Activated CD8-positive, alpha-beta memory T cell treated with anti-CD3 and anti-CD28 coated beads for 24 hours (primary cell): Measurements from ENCODE around the gene LILRA1.
"Not testable (repeated sequence)": the region's sequence is repeated elsewhere in the genome, so short reads cannot be mapped to it uniquely, and the experiment has no call there.

ENCODE experiments used
- DNase-seq: peaks from one replicate; pipeline ENCODE4 v3.0.0-alpha.2; 2020

LILRA1 gene

DNA sequence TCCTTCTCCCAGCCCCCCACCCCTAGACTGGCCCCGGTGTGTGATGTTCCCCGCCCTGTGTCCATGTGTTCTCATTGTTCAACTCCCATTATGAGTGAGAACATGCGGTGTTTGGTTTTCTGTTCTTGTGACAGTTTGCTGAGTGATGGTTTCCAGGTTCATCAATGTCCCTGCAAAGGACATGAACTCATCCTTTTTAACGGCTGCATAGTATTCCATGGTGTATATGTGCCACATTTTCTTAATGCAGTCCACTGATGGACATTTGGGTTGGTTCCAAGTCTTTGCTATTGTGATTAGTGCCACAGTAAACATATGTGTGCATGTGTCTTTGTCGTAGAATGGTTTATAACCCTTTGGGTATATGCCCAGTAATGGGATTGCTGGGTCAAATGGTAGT, 15.2 kb upstream of the LILRA1 start:
- not testable (repeated sequence) for DNase-seq

DNA sequence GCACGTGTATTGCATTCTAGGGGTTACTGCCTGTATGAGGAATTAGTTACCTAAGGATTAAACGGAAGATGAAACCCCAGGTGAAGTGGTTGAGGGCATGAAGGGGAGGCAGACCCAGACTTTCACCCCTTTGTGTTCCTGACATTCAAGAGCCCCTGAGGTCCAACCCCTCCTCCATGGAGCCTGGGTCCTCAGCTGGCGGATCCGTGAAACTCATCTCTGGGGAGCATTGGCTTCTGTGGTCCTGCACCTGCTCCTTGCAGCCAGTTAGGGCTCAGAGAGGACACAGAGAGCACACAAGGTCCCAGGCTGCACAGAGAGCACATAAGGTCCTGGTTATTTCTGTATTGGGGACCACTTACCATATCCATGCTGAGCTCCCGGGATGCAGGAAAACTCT, 7.0 kb upstream of the LILRA1 start:
- DNase-seq: no peak

DNA sequence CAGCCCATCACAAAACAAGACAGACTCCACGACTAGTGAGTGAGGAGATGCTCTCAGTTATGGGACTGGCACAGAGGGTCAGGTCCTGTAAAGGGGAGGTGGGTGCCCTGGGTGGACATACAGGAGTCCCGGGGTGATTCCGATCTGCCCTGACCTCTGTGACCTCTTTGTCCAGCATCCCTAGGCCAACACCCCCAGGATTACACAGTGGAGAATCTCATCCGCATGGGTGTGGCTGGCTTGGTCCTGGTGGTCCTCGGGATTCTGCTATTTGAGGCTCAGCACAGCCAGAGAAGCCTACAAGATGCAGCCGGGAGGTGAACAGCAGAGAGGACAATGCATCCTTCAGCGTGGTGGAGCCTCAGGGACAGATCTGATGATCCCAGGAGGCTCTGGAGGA, 6.4 kb upstream of the LILRA1 start:
- no peak for DNase-seq

DNA sequence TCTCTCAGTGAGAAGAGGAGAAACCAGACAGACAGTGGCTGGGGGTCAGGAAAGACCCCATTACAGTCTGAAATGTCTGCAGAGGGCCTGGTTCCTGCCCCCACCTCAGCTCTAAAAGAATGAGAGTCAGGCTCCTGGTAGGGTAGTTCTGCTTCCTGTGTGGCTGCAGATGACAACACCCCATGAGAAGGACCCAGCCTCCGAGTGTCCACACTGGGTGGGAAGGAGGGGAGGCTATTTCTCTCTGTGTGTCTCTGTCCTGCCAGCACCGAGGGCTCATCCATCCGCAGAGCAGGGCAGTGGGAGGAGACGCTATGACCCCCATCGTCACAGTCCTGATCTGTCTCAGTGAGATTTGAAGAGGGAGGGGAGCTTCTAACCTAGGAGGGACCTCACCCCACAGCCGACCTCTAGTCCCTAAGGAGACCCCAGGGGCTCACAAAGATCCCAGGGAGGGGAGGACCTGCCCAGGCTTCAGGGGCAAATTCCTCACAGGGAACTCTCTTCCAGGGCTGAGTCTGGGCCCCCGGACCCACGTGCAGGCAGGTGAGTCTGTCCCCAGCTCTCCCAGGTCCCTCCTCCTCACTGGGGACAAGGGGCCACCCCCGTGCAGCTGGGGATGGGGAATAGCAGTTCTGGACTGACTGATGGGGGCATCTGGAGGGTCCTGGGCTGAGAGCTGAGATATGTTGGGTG, 647 bp downstream of the LILRA1 start:
- not testable (repeated sequence) for DNase-seq

DNA sequence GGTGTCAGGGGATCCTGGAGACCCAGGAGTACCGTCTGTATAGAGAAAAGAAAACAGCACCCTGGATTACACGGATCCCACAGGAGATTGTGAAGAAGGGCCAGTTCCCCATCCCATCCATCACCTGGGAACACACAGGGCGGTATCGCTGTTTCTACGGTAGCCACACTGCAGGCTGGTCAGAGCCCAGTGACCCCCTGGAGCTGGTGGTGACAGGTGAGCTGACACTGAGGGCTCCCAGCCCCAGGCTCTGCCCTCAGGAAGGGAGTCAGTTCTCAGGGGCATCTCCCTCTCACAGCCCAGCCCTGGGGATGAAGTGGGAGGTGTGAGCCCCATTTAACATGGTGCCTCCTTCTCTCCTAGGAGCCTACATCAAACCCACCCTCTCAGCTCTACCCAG, 1.3 kb downstream of the LILRA1 start:
- DNase-seq: no peak

DNA sequence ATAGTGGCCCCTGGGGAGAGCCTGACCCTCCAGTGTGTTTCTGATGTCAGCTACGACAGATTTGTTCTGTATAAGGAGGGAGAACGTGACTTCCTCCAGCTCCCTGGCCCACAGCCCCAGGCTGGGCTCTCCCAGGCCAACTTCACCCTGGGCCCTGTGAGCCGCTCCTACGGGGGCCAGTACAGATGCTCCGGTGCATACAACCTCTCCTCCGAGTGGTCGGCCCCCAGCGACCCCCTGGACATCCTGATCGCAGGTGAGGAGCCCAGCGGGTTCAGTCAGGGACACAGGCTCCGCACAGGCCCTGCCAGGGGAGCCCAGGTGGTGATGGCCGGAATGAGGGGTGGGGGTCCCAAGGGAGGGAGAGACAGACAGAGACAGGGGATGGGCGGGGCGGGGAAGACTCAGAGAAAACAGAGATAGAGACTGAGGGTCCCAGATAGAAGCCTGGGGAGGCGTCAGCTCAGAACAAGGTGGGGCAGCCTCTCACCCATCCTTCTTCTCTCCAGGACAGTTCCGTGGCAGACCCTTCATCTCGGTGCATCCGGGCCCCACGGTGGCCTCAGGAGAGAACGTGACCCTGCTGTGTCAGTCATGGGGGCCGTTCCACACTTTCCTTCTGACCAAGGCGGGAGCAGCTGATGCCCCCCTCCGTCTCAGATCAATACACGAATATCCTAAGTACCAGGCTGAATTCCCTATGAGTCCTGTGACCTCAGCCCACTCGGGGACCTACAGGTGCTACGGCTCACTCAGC, 2.4 kb downstream of the LILRA1 start:
- not testable (repeated sequence) for DNase-seq

DNA sequence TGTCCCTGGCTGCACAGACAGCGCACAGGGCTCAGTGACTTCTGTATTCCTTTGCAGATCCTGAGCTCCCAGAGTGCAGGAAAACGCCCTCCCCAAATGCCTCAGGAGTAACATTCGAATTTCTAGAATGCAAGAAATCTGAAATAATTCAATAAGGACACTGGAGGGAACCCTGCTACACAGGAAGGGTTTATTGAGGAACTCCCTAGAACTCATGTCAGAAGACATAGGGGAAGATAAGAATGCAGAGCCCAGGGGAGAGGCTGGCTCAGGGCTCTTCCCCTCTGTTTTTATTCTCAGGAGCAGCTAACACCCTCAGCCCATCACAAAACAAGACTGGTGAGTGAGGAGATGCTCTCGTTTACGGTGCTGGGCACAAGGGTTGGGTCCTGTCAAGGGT, 6.8 kb downstream of the LILRA1 start:
- DNase-seq: no peak

DNA sequence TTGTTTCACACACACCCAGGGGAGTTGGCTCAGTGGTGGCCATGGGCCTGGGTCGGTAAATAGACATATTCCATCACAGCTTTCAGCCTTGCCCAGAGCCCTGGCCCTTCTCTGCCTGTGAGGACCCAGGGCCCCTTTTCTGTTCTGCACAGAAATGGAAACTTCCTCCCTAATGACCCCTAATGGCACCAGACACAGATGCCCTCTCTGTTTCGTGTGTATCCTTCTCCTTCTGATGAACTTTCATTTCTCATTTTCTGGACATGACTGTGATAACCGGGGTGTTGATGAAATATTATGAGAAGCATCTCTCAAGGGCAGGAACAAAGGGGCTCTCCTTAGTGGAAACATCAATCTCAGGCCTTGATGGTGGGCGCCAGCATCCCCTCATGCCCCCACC, 12.8 kb downstream of the LILRA1 start:
- no peak for DNase-seq

DNA sequence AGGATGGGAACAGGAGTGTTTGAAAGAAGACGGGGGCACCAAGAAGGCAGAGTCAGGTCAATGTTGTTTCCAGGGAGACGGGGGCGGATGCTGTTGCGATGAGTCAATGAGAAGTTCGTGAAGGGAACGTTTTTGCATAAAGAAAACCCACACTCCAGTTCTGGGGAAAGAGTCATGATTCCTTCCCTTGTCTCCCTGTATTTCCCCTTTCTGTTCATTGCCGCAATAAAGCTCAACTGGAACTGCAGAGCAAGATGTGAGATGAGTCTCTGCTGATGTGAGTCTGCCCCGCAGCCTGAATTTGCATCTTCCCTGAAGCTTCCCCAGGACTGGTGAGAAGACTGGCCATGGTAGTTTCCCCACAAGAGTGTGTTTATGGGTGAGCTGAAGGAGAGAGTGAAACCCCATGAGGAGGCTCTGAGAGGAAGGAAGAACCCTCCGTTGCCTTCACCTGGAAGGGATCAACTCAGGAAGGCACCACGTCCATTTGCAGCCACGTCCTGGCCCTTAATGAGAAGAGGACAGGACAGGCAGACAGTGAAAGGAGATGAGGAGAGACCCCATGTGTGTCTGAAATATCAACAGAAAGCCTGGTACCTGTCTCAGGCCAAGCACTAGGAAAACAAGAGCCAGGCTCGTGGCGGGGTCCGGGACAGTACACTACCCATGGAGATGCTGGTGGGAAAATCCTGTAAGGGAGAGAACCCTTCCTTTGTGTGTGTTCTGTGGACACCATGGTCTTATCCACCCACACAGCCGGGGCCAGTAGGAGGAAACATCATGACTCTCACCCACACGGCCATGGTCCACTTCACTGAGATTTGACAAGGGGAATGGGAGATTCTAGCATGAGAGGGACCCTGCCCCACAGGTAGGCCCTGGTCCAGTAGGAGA, 13.7 kb downstream of the LILRA1 start:
- DNase-seq: no peak

DNA sequence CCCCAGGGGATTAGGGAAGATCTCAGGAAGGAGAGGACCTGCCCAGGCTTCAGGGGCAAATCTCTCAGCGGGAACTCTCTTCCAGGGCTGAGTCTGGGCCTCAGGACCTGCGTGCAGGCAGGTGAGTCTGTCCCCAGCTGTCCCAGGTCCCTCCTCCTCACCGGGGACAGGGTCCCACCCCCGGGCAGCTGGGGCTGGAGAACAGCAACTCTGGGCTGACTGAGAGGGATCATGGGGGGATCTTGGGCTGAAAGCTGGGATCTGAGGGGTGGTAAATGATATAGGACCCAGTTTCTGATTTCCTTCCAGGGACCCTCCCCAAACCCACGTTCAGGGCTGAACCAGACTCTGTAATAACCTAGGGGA, 14.3 kb downstream of the LILRA1 start:
- no peak for DNase-seq

DNA sequence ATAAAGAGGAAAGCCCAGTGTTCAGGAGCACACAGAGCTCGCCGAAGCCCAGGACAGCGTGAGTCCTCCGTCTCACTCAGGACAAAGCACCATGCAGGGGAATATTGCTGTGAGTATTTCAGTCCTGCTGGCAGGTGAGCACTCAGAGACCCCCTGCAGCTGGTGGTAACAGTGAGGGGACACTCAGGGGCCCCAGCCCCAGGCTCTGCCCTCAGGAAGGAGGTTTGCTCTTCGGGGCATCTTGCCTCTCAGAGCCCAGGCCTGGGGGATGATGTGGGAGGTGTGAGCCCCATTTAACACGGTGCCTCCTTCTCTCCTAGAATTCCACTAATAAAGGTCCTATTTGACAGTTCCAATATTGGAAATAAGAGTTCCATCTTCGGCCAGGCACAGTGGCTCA, 14.8 kb downstream of the LILRA1 start:
- no peak for DNase-seq

DNA sequence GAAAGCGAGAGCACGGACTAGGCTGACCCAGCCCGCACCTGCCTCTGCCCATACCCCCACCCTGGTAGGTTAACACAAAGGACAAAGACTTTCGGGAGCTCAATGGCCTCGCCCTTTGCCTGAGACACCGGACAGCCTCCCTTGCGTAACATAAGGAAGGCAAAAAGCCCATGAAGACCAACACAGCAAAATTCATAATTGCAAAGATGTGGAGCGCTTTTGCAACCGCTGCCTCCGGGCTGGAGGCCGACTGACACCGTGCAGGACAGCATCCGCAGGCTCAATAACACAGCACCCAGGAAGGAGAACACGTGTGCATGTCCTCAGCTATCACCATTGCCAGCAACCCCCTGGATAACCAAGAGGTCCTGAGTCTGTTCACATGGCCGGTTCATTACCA, 15.4 kb downstream of the LILRA1 start:
- no peak for DNase-seq

DNA sequence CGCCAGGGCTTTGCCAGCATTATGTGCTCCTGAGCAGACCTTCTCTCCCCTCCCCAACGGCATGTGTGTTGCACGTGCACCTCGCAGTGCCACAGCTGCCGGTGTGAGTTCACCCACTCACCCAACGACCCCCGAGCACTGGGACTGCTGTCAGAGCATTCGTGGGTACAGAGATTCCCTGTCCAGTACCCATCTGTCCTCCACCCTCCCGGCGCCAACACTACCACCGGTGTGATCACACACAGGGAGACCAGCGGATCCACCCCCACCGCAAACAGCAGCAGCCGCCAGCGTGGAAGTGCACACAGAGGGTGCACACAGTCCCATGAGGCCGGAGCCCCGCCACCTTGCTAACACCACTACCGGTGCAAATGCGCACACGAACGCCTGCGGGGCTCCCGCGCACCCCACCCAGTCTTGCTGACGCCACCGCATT, 15.9 kb downstream of the LILRA1 start:
- DNase-seq: no peak

DNA sequence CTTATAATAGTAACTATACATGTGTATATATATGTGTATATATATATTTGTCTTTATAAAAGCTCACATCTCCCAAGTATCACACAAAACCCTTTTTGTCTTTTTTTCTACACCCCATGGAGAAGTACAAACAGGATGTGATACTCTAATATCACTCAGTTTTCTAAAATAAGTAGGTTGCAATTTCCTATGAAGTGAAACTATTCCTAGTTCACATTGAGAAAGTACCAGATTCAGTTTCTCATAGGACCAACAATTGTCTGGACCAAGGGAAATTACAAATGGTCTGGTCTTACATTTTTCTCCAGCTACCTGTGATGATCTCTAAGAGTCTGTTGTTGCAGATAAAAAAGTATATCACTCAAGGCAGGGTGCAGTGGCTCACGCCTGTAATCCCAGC, 19.0 kb downstream of the LILRA1 start:
- no peak for DNase-seq

DNA sequence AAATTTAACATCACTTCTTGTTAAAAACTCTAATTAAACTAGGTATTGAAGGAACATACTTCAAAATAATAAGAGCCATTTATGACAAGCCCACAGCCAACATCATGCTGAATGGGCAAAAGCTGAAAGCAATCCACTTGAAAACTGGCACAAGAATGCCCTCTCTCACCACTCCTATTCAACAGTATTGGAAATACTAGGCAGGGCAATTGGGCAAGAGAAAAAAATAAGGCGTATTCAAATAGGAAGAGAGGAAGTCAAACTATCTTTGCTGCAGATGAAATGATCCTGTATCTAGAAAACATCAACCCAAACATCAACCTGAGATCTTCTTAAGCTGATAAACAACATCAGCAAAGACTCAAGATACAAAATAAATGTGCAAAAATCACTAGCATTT, 21.3 kb downstream of the LILRA1 start:
- no peak for DNase-seq

DNA sequence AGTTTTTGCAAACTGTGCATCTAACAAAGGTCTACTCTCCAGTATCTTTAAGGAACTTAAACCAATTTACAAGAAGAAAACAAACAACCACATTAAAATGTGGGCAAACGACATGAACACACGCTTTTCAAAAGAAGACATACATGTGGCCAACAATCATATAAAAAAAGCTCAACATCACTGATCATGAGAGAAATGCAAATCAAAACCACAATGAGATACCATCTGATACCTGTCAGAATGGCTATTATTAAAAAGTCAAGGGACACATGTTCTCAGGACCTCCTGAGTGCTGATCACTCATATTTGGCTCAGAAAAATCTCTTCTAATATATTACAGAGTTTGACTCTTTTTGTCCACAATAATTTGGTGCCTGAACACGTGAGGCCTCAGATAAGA, 22.6 kb downstream of the LILRA1 start:
- DNase-seq: no peak

DNA sequence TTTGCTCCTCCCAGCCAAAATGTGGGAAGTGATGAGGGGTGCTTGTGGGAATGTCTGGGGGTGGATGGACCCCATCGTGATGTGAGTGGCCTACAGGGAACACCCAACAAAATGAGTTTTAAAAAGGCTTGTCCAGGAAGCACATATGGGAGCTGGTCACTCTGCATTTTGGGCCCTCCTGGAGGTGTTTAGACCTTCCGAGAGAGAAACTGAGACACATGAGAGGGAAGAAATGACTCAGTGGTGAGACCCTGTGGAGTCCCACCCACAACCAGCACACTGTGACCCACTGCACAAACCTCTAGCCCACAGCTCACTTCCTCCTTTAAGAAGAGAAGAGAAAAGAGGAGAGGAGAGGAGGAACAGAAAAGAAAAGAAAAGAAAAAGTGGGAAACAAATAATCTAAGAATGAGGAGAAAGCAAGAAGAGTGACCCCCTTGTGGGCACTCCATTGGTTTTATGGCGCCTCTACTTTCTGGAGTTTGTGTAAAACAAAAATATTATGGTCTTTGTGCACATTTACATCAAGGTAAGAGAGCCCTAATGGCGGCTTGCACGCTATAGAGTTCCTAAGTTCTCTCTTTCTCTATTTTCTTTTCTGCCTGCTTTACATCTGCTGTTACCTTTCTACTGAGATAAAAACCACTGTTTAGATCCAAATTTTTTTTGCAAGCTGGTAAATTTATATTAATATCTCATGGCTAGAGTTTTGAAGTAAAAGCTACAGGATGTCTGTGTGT, 23.6 kb downstream of the LILRA1 start:
- no peak for DNase-seq

DNA sequence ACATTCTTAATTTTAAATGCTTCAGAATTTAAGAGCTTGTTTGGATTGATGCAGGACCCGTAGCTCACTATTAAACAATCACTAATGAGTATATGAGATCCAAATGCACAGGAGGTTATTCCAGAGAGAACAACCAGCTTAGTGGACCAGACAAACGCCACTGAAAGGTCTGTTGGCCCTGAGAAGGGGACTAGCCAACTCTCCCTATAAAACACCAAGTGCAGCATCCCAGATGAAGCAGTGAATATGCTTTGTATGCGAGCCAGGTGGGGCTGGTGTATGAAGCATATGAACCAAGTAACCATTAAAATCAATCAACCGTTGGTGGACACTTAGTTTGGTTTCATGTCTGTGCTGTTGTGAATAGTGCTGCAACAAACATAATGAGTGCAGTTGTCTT, 27.0 kb downstream of the LILRA1 start:
- no peak for DNase-seq

DNA sequence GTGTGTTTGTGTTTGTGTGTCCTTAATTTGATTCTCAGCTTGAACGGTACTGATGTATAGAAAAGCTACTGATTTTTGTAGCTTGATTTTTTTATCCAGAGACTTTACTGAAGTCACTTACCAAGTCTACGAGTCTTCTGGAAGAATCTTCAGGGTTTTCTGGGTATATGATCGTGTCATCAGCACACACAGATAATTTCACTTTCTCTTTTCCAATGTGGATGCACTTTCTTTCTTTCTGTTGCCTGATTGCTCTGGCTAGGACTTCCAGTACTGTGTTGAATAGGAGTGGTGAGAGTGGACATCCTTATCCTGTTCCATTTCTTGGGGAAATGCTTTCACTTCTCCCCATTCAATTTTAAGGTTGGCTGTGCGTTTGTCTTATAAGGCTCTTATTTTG, 29.0 kb downstream of the LILRA1 start:
- no peak for DNase-seq

DNA sequence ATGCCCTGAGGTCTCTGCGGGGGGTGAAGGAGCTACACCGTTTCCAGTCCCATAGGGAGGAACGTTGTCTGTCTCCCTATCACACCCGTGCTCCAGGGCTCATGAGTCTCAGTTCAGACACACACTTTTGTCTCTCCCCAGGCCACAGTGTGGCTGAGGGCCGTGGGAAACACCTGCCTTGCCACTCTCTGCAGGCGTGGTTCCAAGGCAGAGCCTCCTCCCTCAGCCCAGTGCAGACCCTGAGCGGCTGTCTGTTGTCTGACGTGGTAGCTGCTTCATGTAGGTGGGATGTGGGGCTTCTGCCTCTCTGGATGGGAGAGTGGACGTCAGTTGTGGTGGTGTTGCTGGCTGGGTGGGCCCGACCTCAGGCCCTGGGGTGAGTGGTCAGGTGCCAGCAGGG, 30.8 kb downstream of the LILRA1 start:
- not testable (repeated sequence) for DNase-seq

DNA sequence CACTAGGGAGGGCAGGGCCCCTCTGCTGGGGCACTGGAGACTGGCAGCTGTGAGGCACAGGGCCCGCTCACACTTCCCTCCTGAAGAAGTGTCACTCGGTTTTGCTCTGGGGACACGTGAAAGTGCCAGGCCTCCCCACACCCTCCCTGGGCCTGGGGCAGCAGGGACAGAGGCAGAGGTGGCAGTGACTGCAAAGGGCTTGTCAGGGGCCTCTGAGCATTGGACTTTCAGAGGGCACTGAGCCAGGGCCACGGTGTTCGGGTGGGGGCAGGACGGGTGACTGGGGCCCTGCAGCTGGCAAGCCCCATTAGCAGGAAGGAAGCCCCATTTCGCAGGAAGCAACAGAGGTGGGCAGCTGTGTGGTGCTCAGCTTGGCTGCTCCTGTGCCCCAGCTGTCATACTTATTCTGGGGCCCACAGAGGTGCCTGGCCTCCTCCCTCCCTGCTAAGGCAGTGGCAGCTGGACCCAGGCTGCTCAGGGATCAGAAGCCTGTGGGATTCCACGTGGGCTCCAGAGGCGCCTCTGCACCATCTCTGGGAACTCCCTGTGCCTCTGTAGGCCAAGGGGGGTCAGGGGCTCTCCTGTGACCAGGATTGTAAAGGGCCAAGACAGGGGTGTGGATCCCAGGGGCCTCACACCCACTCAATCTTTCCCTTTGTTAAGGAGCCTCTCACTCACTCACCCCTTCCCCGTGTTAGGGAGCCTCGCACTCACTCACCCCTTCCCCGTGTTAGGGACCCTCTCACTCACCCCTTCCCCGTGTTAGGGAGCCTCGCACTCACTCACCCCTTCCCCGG, 31.7 kb downstream of the LILRA1 start:
- not testable (repeated sequence) for DNase-seq

DNA sequence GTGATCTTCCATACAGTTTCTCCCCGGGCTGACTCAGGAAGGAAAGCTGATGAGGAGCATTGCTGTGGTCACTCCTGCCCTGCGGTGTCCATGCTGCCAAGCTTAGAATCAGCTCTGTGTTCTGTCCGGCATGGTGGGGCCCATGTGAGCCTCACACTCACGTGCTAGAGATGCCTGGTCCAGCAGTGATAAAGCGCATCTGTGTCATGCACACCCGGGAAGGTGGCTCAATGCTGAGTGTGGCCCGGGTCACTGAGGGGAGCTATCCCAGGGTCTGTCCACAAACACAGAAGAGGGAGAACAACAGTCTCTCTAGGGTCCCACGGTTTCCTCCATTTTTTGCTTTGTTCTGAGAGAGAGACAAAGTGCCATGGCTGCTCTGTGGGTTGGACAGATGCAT, 33.3 kb downstream of the LILRA1 start:
- no peak for DNase-seq
